Glutamatergic neuron (in vitro differentiated cells): ENCODE measurements around the gene MSLN. TPM values are rescaled to one million over a fixed set of nuclear protein-coding genes. Genes with fewer than 3 reads are reported as not detected.

Experiments
- DNase-seq: peaks from one replicate; pipeline ENCODE4 v3.0.0; 2022
- H3K27ac Mint-ChIP-seq: one replicate; pipeline ENCODE4 v1.8.0; 2020; ENCODE audit warnings: mild to moderate bottlenecking, mixed read lengths, inconsistent platforms; ENCODE audit not compliant: unreplicated experiment
- H3K27me3 Mint-ChIP-seq: one replicate; pipeline ENCODE4 v1.8.0; 2020; ENCODE audit warnings: mild to moderate bottlenecking, moderate library complexity, mixed read lengths, inconsistent platforms; ENCODE audit not compliant: unreplicated experiment
- H3K36me3 Mint-ChIP-seq: one replicate; pipeline ENCODE4 v1.8.0; 2020; ENCODE audit warnings: mild to moderate bottlenecking, mixed read lengths, inconsistent platforms; ENCODE audit not compliant: unreplicated experiment
- H3K4me1 Mint-ChIP-seq: one replicate; pipeline ENCODE4 v1.8.0; 2020; ENCODE audit warnings: mild to moderate bottlenecking, low read depth, mixed read lengths, inconsistent platforms; ENCODE audit not compliant: unreplicated experiment
- H3K4me3 Mint-ChIP-seq: one replicate; pipeline ENCODE4 v1.8.0; 2020; ENCODE audit warnings: mild to moderate bottlenecking, mixed read lengths, inconsistent platforms; ENCODE audit not compliant: unreplicated experiment
- H3K9me3 Mint-ChIP-seq: one replicate; pipeline ENCODE4 v1.8.0; 2020; ENCODE audit warnings: mild to moderate bottlenecking, moderate library complexity, mixed read lengths, inconsistent platforms; ENCODE audit not compliant: unreplicated experiment
- total RNA-seq: library from RNA; stranded (reverse); fragmentation: NEBNext Ultra II Directional; extraction: Animal tissue kit (Norgen Biotek cat#: 25700); gene quantifications from one replicate; pipeline ENCODE4 v1.2.1, GENCODE V29; 2021; ENCODE audit not compliant: unreplicated experiment
- TF ChIP-seq, protein P1 (sequence below): fragments of 200-600 bp; sonication (generic); IDR thresholded peaks from one replicate; pipeline ENCODE4 v1.5.0; 2021; ENCODE audit not compliant: partially characterized antibody, unreplicated experiment

Gene MSLN
- total RNA-seq, 1 donor from 2014 or later = not detected

DNA sequence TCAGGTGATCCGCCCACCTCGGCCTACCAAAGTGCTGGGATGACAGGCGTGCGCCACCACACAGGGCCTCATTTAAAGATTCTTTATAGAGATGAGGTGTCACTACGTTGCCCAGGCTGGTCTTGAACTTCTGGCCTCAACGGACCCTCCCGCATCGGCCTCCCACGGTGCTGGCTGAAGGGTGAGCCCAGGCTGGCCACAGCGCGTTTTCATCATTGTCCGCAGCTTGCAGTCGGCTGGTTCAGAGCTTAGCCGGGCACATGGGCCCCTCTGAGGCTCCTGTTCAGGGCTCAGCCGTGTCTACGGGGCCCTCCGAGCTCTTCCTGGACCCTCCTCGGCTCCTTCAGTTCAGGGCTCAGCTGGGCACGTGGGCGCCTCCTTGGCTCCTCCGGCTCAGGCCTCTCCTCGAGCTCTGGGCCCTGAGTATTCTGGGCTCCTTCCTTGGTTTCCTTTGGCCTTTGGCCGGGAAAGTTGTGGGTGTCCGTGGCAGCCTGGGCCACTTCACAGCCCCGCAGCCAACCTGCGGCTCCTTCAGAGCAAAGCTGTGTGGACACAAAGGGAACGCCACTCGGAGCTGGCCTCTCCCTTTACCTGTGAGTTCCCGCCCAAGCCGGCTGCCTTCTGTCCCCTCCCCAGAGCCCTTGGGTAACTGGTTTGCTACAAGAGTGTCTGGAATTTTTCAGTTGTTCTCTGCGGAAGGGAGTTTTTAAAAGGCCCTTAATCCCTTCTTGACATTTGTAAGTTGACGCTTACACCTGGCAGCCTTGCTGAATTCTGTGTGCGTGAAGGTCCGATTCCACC is 1.2 kb upstream of the MSLN start:
- Mint-ChIP-seq H3K27ac (no peak overlapping the region), H3K36me3 (peaks cover 5% of the 10 kb centered on the region), H3K4me1 (no peaks in the 10 kb centered on the region), H3K4me3 (no peak overlapping the region), H3K9me3 (peaks cover 3% of the 10 kb centered on the region), H3K27me3 (peaks cover 7% of the 10 kb centered on the region)
- TF ChIP-seq, protein P1, sequence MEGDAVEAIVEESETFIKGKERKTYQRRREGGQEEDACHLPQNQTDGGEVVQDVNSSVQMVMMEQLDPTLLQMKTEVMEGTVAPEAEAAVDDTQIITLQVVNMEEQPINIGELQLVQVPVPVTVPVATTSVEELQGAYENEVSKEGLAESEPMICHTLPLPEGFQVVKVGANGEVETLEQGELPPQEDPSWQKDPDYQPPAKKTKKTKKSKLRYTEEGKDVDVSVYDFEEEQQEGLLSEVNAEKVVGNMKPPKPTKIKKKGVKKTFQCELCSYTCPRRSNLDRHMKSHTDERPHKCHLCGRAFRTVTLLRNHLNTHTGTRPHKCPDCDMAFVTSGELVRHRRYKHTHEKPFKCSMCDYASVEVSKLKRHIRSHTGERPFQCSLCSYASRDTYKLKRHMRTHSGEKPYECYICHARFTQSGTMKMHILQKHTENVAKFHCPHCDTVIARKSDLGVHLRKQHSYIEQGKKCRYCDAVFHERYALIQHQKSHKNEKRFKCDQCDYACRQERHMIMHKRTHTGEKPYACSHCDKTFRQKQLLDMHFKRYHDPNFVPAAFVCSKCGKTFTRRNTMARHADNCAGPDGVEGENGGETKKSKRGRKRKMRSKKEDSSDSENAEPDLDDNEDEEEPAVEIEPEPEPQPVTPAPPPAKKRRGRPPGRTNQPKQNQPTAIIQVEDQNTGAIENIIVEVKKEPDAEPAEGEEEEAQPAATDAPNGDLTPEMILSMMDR = no peak
- no peak for DNase-seq

DNA sequence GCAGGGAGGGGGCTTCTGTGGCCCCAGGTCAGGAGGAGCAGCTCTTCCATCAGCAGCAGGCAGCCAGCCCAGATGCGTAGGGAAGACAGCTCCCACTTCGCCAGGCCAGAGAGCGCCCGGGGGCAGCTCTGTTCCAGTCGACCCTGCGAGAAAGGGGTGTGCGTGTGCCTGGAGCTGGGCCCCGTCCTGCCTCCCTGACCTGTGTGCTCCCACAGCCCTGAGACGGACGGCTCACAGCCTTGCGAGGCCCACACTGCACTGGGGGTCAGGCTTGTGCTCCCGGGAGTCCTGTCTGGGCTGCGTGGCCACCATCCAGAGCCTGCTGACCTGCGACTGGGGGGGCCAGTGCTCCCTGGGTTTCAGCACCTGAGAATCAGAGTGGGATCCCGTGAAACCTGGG is 469 bp upstream of the MSLN start:
- Mint-ChIP-seq H3K36me3 (peaks cover 5% of the 10 kb centered on the region), H3K4me3 (no peak overlapping the region), H3K4me1 (no peaks in the 10 kb centered on the region), H3K27me3 (peaks cover 7% of the 10 kb centered on the region), H3K9me3 (peaks cover 3% of the 10 kb centered on the region), H3K27ac (no peak overlapping the region)
- no peak for DNase-seq
- TF ChIP-seq, protein P1 = no peak

DNA sequence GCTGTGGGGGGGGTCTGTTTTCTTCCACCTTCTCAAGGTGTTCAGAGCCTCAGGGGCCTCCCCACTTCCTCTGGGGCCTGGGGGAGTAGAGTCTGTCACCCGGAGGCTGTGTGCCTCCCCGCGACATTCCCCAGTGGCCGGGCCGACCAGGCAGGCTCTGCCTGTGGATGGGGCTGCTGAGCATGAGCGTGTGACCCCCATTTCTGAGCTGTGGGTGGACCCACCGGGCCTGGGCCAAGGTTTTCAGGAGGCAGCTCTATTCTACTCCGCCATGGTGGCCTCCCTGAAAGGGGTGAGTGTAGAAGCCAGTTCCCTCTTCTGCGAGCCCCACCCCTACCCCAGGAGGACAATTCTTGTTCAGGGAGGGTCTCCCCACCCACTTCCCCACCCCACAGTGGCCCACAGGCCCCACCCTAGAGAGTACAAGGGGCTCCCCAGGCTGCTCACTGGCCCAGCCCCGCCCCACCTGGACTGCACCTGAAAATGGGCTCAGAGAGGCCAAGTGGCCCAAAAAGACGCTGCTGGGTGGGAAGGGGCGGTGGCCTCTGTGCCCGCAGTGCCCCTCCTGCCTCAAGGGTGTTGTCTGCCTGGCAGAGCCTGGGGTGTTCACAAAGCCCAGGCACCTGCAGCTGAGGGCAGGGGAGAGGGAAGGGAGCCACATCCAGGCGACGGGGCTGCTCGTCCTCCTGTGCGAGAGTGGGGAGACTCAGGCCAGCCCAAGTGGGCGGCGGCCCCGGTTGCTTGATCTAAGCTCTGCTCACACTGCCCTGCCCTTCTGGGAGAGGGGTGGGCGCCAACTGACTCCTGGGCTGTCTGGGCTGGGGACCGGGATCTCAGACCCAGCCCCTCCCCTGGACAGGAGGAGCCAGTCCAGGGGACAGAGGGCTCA is 1.3 kb downstream of the MSLN start:
- no peaks in the 10 kb centered on the region for H3K9me3 Mint-ChIP-seq
- no peak for DNase-seq
- no peaks in the 10 kb centered on the region for H3K36me3 Mint-ChIP-seq
- H3K4me3 Mint-ChIP-seq = no peak overlapping the region
- TF ChIP-seq, protein P1 = no peak
- no peak overlapping the region for H3K27ac Mint-ChIP-seq
- peaks cover 7% of the 10 kb centered on the region for H3K27me3 Mint-ChIP-seq
- H3K4me1 Mint-ChIP-seq = no peaks in the 10 kb centered on the region

DNA sequence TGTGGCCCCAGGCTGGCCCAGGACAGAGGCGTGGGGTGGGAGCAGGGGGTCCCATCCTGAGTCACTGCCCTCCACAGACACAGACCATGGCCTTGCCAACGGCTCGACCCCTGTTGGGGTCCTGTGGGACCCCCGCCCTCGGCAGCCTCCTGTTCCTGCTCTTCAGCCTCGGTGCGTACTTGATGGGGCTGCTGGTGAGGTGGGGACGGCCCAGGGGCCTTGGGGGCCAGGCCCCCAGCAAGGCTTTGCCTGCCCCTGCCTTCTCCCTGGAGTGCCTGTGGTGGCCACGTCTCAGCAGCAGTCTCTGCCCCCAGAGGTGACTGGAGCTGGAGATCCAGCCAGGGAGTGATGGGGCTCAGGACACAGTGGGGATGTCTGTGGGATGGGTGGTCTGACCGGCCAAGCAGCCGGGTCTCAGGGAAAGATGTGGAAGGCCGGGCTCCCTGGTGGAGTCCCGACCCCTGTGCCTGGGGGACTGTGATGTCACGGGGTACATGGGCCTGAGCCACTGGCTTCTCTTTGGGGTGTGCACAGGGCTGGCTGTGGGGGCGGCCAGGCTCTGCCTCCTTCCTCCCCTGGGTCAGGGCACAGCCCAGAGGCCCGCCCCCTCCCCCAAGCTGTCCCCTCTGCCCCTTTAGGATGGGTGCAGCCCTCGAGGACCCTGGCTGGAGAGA is 2.2 kb downstream of the MSLN start:
- no peaks in the 10 kb centered on the region for H3K9me3 Mint-ChIP-seq
- H3K36me3 Mint-ChIP-seq = no peaks in the 10 kb centered on the region
- TF ChIP-seq, protein P1 = no peak
- no peak overlapping the region for H3K27ac Mint-ChIP-seq
- no peak overlapping the region for H3K4me3 Mint-ChIP-seq
- H3K27me3 Mint-ChIP-seq = peaks cover 5% of the 10 kb centered on the region
- no peak for DNase-seq
- H3K4me1 Mint-ChIP-seq = no peaks in the 10 kb centered on the region
